ACHN (cell line): ENCODE measurements around the gene S1PR3.

ENCODE experiments used
- DNase-seq: peaks from one replicate; pipeline ENCODE4 v3.0.0-alpha.2; 2015
- in situ Hi-C: cut with HindIII; loops from 2 replicates; pipeline ENCODE4 v1.10.0; 2017; ENCODE audit warnings: low sequenced_read_pairs, low pct_ligation_motif_present, low pct_unique_long_range_greater_than_20kb

S1PR3 gene

DNA sequence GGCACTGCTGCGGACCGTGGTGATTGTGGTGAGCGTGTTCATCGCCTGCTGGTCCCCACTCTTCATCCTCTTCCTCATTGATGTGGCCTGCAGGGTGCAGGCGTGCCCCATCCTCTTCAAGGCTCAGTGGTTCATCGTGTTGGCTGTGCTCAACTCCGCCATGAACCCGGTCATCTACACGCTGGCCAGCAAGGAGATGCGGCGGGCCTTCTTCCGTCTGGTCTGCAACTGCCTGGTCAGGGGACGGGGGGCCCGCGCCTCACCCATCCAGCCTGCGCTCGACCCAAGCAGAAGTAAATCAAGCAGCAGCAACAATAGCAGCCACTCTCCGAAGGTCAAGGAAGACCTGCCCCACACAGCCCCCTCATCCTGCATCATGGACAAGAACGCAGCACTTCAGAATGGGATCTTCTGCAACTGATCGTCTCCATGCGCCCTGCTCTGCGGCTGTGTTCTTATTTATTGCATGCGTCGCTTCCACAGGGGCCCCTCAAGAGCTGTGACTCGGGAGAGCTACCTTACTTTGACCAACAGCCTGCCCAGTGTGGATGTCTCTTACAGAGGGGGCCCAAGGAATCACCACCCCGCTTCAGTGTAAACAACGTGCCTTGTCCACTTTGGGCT, 10.8 kb downstream of the S1PR3 start:
- in situ Hi-C loops = no loop called here

DNA sequence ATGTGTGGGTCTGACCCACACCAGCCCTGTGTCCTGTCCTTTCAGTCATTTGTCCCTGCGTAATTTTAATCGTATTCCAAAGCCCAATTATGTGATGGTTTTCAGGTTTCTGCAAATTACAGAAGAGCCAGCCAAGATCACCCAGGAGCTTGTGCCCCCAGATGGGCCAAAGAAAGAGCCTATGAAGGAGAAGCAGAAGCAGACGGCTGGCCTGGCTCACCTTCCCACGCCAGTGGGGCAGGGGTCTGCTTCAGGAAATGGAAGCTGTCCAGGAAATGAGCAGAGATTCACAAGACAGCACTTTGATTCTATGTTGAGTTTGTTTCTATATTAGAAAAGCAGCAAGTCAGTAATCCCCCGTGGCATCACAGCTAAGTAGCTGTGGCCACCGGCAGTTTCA, 11.7 kb downstream of the S1PR3 start:
- in situ Hi-C loops = no loop called here
- DNase-seq = no peak

More for the DNA sequence above, 10.8 kb downstream of the S1PR3 start:
- DNase-seq = no peak

DNA sequence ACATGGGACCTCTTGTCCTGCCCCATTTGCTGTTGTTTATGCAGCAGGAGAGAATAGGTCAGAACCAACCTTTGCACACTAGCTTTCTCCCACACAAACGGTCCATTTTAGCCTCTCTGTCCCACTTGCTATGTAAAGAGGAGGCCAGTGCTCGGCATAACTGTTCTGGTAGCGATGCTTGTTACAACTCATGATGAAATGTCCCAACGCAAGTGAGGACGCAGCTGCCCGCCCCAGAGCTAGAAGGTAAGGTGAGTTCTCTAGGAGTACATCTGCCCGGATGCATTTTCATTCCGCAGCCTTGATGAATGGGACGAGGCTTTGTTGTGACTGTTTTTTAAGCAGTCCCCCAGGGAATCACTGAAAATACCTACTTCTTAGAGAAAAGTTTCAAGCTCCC, 14.1 kb downstream of the S1PR3 start:
- in situ Hi-C loops = no loop called here

DNA sequence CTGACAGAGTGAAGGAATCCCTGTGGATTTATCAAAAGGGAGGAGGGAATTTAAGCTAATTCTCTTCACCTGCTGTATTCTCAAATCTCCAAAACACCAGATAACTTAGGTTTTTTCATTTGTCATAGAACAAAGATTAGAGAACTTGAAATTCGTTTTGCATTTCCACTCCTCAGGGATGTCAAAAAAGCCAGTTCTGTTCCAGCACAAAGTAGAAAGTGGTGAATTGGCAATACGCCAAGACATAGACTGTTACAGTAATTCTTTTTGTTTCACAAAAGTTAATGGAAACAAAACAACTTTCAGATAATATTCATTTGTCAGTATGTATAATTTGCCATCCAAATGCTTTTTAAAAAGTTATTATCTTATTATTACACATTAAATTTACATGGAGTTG, 15.0 kb downstream of the S1PR3 start:
- no peak for DNase-seq

More for the DNA sequence above, 14.1 kb downstream of the S1PR3 start:
- no peak for DNase-seq

DNA sequence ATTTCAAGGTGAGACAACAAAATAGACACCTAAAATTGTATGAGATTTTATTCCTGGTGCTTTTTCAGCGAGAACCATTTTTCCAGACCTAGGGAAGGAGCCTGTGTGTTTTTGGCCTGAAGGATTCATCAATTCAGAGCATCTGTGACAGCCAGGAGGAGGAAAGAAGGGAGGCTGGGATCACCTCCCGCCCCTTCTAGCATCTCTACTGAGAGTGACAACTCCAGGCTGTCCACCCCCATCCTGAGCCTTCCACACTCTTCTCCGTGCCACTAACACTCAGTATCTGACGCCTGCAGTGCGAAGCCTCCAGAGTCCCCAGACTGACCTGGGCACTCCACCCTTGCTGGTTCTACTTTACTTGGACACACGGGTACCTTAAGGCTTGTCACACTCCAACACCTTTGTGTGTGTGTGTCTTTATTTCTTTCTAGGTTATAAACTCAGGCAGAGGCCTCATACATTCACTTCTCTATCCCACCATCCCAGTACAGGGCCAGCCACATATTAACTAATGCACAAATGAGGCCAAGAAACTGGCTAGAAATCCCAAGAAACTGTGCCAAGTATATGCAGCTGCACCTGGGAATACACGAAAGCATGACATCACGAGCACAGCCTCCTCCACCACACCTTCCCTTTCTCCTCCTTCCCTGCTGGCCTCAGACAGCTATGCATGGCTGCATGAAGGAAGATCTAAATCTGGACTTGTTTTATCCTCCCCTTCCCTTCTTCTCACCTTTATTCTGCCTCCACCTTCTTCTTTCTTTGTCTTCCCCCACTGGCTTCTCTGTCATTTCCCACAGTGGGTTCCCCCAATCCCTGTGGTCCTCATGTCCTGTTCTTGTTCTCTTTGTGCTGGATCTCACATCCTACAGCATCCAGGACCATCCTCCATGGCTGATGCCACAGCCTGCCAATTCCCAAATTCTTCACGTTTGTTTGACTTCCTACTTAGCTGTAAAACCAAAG, 16.0 kb downstream of the S1PR3 start:
- no peak for DNase-seq
- in situ Hi-C loops = no loop called here

More for the DNA sequence above, 15.0 kb downstream of the S1PR3 start:
- in situ Hi-C loops = no loop called here

DNA sequence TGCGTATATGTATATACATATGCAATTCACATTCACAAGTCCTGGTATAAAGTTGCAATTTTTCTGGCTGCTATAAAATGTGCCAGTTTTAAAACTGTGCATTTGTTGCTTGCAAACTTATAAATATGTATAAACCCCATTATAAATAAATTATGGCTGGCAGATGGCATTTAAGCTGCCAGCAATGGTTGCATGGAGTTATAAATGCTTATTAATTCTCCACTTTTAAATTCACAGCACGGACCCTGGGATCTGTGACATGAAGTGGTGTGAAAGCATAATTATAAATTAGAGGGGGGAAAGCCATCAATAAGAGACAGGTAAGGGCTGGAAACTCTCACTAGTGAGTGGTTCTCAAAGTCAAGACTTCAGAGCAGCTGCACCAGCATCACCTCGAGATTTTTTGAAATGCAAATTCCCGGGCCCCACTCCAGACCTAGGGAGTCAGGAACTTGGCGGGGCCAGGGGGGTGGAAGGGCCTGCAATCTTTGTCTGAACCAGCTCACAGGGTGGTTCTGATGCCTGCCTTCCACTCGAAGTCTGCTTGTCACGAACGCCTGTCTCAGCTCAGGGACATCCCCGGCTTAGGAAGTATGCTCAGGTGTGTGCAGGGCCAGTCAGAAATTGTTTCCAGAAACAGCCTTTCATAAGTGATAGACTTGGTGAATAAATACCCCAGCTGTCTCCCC, 16.9 kb downstream of the S1PR3 start:
- no peak for DNase-seq
- in situ Hi-C loops = no loop called here

DNA sequence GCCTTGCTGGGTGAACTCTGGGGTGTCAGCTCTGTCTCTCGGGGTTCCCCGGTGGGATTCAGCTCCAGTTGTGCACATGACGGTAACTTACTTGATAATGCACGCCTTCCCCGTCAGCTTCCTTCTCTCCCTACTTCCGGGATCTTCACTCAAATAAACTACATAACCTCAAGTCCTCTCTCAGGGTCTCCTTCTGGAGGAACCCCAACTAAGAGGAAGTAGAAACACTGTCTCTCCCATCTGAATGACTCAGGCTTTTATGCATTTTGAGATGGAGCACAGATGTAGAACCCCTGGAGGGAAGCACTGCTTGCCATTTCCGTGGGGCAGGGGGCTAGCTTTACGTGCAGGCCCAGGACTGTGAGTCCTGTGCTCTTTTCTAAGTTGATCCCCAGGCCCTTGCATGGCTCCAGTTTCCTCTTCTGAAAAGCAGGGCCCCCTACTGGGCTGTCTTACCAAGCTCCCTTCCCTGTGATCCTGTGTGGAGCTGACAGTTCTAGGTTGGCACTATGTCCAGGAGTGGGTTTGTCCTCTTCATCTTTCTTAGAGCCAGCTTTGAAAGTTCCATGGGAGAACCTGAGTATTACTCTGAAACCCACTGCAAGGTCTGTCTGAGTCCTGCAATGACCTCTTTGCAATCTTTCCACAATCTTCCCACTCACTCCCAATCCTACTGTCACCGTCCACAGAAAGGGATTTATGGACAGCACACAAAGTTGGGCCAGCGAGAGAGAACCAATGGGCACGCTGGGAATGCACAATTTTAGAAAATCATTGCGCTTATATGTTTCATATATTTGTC, 17.7 kb downstream of the S1PR3 start:
- DNase-seq = no peak
- in situ Hi-C loops = no loop called here

DNA sequence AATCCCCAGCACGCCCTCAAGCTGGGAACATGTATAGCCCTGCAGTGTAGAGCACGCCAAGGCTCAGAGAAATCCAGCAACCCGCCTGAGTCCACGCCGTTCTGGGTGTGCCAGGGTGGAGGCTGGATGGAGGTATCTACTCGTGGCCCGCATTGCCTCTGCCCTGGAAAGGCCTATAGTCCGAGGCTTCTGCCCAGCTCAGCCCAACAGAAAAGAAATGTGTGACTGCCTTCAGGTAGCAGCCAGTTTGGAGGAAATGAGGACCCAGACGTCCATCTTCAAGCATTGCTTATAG, 18.2 kb downstream of the S1PR3 start:
- in situ Hi-C loops = no loop called here

DNA sequence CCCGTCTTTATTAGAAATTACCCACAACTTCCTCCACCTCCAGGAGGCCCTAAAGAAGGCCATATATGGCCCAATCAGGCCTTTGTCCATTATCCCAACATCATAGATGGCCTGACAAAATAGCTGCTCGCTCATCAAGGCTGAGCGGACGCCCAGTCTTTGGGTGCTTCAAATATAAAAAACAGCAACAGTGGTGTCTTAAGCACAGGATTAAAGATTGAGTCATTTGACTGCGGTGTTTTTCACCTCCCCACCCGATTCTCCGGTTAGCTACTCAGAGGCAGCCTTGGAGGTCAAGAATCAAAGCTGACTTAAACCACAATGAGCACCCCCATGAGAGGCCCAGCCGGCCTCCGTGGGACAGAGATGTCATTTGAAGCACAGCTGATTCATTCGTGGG, 18.8 kb downstream of the S1PR3 start:
- DNase-seq = no peak
- in situ Hi-C loops = no loop called here

More for the DNA sequence above, 18.2 kb downstream of the S1PR3 start:
- DNase-seq = no peak

DNA sequence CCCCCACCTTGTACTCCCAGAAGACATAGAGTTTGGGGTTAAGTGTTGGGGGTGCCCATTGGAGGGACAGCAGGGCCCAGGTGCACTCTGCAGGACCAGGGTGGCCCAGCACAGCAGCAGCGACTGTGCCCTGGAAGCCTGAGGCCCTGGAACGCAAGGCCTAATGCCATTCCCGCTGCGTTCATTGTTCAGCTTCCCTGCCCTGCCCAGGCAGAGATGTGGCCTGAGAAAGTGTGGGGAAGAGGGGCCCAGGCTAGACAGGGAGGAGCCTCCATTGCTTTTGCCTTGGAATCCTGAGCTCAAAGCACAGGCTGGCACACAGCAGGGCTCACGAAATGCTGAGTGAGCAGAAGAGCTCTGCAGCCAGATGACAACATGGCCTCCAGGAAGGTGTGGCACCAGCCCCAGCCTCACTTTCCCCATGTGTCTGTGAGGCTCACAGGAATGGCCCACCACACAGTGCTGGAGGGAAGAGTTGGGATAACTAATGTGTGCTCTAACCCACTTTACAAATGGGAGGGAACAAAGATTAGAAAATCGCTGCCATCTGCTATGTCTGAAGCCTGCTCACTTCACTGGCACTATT, 19.4 kb downstream of the S1PR3 start:
- in situ Hi-C loops = no loop called here
- no peak for DNase-seq

DNA sequence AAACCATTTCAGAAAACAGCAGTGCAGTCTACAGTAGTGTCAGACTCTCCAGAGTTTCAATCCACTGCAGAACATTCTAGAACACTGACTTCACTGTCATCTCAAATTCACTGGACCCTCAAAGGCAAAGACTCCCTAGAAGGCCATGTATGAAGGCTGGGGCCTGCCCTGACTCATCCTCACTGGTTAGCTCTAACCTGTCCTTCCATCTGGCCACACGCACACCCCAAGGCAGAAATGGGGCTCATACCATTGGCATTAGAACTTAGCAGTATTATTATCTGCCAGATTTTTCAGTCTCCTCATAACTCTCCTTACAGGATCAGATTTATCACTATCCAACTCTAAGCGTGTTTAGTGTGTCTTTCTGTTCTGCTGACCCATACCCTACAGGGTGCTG, 20.4 kb downstream of the S1PR3 start:
- in situ Hi-C loops = no loop called here

DNA sequence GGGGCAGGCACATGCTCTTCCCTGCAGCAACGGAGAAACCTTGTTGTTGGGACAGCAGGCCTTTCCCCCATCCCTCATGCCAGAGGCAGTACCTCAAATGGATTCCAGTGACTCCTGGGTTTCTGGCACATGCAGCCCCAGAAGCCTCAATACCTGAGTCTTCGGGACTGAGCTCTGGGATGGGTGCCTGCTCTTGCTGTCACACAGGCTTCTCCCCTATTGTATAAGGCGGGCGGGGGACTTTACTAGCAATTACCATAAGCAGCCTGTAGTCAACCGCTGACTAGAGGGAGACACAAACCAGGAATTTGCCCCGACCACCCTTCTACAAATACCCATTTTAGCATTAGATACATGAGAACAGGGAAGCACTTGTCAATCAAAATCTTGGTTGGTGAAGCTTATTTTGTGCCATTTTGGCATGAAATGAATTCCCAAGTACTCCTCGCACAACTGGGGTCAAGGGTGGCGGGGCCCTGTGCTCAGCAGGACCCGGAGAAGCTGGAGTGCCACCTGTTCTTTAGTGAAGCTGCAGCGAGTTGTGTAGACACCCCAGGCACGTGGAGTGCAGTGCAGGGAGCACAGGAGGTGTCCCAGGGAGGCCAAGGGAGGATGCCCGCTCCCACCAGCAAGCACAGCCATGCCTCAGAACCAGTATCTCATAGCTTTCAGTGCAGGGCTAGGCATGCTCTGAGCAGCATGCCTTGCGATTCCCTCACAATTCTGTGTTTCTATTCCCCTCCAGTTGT, 21.2 kb downstream of the S1PR3 start:
- in situ Hi-C loops = no loop called here
- no peak for DNase-seq

More for the DNA sequence above, 20.4 kb downstream of the S1PR3 start:
- no peak for DNase-seq

DNA sequence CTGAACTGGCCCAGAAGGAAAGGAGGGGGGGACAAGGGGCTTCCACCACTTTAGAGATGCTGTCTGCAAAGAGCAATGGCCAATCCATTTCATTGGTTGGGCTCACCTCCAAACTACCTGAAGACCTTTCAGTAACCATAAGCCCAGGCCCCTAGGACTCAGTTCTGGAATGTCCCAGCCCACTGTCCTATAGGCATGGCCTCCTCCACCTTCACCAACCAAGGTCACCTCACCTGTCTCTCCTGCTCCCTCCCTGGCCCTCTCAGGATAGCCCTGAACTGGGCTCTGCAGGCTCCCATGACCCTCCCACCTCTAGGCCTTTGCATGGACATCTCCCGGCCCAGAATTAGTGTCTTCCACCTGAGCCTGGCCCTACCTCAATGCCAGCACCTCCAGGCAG, 22.4 kb downstream of the S1PR3 start:
- no peak for DNase-seq
- in situ Hi-C loops = no loop called here

DNA sequence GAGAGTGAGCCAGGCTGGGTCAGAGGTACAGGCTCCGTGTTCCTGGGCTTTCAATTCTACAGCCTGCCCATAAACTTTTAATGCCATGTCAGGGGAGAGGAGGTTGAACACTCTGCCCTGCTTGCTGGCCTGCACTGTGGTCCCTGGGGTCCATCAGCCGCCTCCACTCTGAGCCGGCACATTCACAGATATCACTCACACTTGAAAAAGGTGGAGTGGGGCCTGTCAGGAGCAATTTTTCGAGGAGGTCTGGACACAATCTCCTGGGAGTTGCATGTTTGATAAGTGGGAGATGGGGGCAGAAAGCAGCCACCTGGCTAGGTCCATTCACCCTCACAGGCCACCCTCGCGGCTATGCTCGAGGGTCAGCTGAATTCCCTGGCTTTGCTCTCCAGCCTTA, 22.9 kb downstream of the S1PR3 start:
- in situ Hi-C loops = no loop called here
- no peak for DNase-seq

DNA sequence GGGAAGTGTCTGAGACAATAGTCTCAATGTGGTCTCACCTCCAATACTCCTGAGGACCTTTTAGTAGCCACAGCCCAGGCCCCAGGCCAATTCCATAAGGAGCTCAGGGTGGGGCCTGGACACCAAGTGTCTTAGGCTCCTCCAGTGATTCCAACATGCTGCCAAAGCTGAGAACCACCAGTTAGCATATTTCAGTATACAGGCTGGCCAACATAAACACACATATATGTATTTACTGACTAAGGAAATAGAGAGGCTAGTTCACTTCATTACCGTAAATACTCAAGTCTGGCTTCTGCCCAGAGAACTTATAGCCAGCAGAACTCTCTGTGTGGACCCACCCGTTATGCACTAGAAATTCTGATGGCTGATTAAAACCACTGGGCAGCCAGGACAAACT, 24.1 kb downstream of the S1PR3 start:
- in situ Hi-C loops = no loop called here
- DNase-seq = no peak

DNA sequence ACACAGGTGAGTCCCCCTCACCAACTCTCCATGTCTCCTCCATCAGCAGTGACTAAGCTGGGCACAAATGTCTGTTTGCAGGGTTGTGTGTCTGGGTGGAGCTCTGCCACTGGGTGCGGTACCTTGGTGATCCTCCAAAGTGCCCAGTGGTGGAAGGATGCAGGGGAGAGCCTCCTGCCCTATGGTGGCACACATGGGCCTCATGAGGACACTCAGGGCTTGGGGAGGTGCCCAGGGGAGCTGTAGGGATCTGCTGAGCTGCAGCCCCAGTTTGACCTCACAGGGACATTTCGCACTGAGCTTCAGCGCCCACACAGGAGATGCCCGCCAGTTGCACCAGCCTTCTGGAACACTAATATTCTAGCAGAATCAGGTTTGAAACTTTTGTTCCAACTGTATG, 29.5 kb downstream of the S1PR3 start:
- DNase-seq = no peak
- in situ Hi-C loops = no loop called here

DNA sequence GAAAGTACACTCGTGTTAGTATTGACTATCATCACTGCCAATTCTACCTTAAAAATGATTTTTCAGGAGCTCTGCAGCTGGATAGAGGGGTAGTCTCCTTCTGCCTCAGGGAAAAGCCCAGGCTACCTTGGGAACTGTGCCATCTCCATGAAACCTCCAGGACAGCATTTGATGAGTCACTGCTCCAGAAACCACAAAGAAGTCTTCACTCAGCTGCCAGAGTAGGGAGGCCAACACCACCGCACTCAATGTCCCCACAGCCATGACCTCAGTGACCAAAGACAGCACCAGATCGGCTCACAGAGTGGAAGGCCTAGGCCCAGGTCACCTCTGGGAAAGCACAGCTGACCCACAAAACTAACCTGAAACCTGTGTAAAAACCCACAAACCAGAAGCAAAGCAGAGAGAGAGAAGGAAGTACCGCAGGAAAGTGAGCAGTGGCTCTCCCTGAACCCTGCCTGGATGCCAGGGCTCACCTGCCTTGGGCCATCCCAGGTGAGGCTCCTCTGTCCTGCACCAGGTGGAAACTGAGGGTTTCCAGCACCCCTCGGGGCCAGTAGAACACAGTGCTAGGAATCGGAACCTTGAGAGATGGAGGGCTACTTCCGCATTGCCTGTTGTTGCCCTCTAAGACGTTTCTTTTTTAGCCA, 30.0 kb downstream of the S1PR3 start:
- in situ Hi-C loops = no loop called here
- peak; percentile 79 for DNase-seq
